HEK293T (cell line): Measurements from ENCODE around the gene PPP1R1B.

Source experiments
- CTCF ChIA-PET: fragments of 350-600 bp; formaldehyde crosslinking; extraction: SDS; loops from one replicate; lab custom pipeline; 2021; ENCODE audit warnings: antibody characterized with exemption, inconsistent platforms; lab: Yijun Ruan, JAX
- POLR2A ChIA-PET: fragments of 350-600 bp; formaldehyde crosslinking; extraction: SDS; loops from one replicate; lab custom pipeline; 2020; ENCODE audit warnings: antibody characterized with exemption, inconsistent platforms; lab: Yijun Ruan, JAX
- DNase-seq: peaks from one replicate; pipeline ENCODE4 v3.0.0; 2012; ENCODE audit warnings: mixed read lengths; ENCODE audit errors: extremely low spot score
- ARNT ChIP-seq: fragments of 450-650 bp; IDR thresholded peaks from 2 replicates; pipeline ENCODE4 v1.6.1; 2017; ENCODE audit warnings: mild to moderate bottlenecking
- BHLHE40 ChIP-seq: fragments of 450-650 bp; IDR thresholded peaks from 2 replicates; pipeline ENCODE4 v1.6.1; 2016; ENCODE audit warnings: mild to moderate bottlenecking, moderate library complexity, borderline replicate concordance
- CTBP1 ChIP-seq: fragments of 450-650 bp; IDR thresholded peaks from 2 replicates; pipeline ENCODE4 v1.6.1; 2016; ENCODE audit warnings: borderline replicate concordance
- ELF4 ChIP-seq: fragments of 450-650 bp; IDR thresholded peaks from 2 replicates; pipeline ENCODE4 v1.6.1; 2017; ENCODE audit warnings: antibody characterized with exemption
- FOXA1 ChIP-seq: fragments of 450-650 bp; IDR thresholded peaks from 2 replicates; pipeline ENCODE4 v1.6.1; 2016; ENCODE audit warnings: mild to moderate bottlenecking
- FOXK2 ChIP-seq: fragments of 450-650 bp; IDR thresholded peaks from 2 replicates; pipeline ENCODE4 v1.6.1; 2016; ENCODE audit warnings: mild to moderate bottlenecking
- FOXM1 ChIP-seq: fragments of 450-650 bp; IDR thresholded peaks from 2 replicates; pipeline ENCODE4 v1.6.1; 2017; ENCODE audit warnings: mild to moderate bottlenecking, borderline replicate concordance
- HDGF ChIP-seq: fragments of 450-650 bp; IDR thresholded peaks from 2 replicates; pipeline ENCODE4 v1.6.1; 2017; ENCODE audit warnings: antibody characterized with exemption, borderline replicate concordance
- L3MBTL2 ChIP-seq: fragments of 450-650 bp; conservative IDR thresholded peaks from 2 replicates; pipeline ENCODE4 v1.6.1; 2016; ENCODE audit warnings: mild to moderate bottlenecking
- LEF1 ChIP-seq: fragments of 450-650 bp; IDR thresholded peaks from 2 replicates; pipeline ENCODE4 v1.6.1; 2017; ENCODE audit warnings: mild to moderate bottlenecking, borderline replicate concordance
- NFRKB ChIP-seq: fragments of 450-650 bp; IDR thresholded peaks from 2 replicates; pipeline ENCODE4 v1.6.1; 2016; ENCODE audit warnings: mild to moderate bottlenecking, moderate library complexity
- SP1 ChIP-seq: fragments of 450-650 bp; IDR thresholded peaks from 2 replicates; pipeline ENCODE4 v1.6.1; 2017
- SUZ12 ChIP-seq: fragments of 450-650 bp; IDR thresholded peaks from 2 replicates; pipeline ENCODE4 v1.6.1; 2016; ENCODE audit warnings: mild to moderate bottlenecking
- TARDBP ChIP-seq: fragments of 450-650 bp; IDR thresholded peaks from 2 replicates; pipeline ENCODE4 v1.6.1; 2016
- ZNF384 ChIP-seq: fragments of 450-650 bp; IDR thresholded peaks from 2 replicates; pipeline ENCODE4 v1.6.1; 2016
- TF ChIP-seq, protein P1 (sequence below): fragments of 450-650 bp; IDR thresholded peaks from 2 replicates; pipeline ENCODE4 v1.6.1; 2016

PPP1R1B gene

DNA sequence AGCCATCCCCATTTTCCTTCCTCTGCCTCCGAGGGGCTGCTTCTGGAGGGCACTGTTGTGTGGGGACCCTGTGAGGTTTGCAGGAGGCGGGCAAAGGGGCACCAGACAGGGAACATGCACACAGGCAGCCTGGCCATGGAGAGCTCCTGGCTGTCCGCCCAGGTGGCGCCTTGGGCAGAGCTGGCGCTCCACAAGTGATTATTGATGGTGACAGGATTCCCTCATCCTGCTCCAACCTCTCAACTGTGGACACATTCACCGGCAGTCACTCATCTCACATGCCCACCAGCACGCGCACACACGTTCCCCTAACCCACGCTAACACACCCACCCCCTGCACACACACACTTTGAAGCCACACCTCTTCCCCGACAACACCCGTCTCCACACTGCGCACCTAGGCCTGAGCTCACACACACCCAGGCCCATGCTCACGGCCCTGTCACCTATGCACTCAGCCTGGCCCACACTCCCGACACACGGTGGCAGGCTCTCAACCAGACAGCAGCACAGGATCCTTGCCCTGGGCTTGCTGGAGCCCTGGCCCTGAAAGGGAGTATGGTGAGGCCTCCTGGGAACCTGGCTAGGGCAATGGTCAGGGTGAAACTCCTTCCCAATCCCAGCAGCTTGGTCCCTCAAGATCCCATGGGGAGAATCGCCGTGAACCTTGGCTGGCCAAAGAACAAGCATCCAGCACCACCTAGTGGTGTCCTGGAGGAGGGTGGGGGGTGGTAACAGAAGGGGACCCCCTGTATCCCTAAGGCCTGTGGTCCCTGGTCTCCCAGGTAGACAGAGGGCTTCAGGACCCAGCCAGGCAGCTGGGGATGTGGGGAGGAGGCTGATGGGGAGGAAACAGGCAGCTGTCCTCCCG lies 45.1 kb downstream of the PPP1R1B start:
- no peak for TF ChIP-seq SUZ12
- no peak for TF ChIP-seq FOXA1
- TF ChIP-seq HDGF, result no peak
- TF ChIP-seq LEF1, result no peak
- TF ChIP-seq FOXM1, result no peak
- no peak for TF ChIP-seq FOXK2
- TF ChIP-seq TARDBP, result no peak
- TF ChIP-seq CTBP1, result no peak
- no peak for TF ChIP-seq NFRKB
- TF ChIP-seq, protein P1, sequence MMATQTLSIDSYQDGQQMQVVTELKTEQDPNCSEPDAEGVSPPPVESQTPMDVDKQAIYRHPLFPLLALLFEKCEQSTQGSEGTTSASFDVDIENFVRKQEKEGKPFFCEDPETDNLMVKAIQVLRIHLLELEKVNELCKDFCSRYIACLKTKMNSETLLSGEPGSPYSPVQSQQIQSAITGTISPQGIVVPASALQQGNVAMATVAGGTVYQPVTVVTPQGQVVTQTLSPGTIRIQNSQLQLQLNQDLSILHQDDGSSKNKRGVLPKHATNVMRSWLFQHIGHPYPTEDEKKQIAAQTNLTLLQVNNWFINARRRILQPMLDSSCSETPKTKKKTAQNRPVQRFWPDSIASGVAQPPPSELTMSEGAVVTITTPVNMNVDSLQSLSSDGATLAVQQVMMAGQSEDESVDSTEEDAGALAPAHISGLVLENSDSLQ, result no peak
- no peak for TF ChIP-seq ZNF384
- TF ChIP-seq ELF4, result no peak
- TF ChIP-seq SP1, result no peak
- TF ChIP-seq L3MBTL2, result no peak
- no peak for TF ChIP-seq ARNT
- no peak for TF ChIP-seq BHLHE40
- no peak for DNase-seq
- ChIA-PET POLR2A (interaction anchor here (1.1 to 2.4 kb wide), 2 partner anchors 15 to 28 kb away, joined by 4 to 15 read pairs; partner anchors contain the start of genes ERBB2 and PGAP3), CTCF (interaction anchor here (0.5 to 6.1 kb wide), 10 partner anchors 13 to 186 kb away, joined by 3 to 77 read pairs (median 4); partner anchors contain the start of gene ERBB2)

DNA sequence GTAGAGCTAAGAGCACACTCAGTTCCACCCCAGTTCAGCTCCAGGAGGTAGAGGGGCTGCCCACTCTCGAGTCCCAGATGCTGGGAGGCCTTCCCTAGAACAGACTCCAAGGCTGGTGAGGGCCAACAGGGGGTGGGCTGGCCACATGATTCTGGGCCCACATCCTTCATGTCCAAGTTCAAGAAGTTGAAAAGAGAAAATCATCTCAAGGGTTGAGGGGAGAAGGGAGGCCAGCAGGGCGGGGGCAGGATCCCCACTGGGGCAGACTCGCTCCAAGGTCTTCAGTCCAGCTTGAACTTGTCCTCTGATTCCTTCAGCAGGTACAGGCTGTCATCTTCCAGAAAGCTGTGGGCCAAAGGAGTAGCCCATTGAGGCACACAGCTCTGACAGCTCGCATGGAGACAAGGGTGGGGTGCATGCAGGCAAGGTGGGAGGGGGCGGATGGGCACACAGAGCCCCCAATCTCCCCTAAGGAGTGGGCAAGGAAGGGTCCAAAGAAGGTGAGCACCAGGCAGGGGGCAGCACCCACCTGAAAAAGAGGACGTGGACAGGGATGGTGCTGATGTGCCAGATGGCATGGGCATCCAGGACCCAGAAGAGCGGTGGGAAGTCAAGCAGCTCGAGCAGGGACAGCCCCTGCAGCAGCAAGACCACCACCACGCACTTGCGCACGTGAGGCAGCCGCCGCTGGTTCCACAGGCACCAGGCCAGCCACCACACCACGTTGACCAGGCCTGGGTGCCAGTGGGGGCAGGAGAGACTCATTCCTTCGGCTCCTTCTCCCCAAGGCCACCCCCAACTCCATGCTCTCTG lies 46.0 kb downstream of the PPP1R1B start:
- DNase-seq, result no peak
- CTCF ChIA-PET, result interaction anchor here (0.8 to 6.1 kb wide), 4 partner anchors 19 to 83 kb away, joined by 3 to 77 read pairs (median 16); no protein-coding TSS in a partner anchor
- POLR2A ChIA-PET, result interaction anchor here (1.0 to 2.4 kb wide), 4 partner anchors 15 to 27 kb away, joined by 4 to 15 read pairs (median 8); partner anchors contain the start of genes ERBB2 and PGAP3
- TF ChIP-seq SP1, result no peak
- no peak for TF ChIP-seq TARDBP
- TF ChIP-seq L3MBTL2, result no peak
- no peak for TF ChIP-seq HDGF
- TF ChIP-seq ZNF384, result no peak
- no peak for TF ChIP-seq ELF4
- no peak for TF ChIP-seq ARNT
- TF ChIP-seq BHLHE40, result no peak
- TF ChIP-seq FOXA1, result no peak
- no peak for TF ChIP-seq CTBP1
- TF ChIP-seq SUZ12, result no peak
- no peak for TF ChIP-seq NFRKB
- TF ChIP-seq, protein P1, result no peak
- TF ChIP-seq FOXK2, result no peak
- TF ChIP-seq LEF1, result no peak
- TF ChIP-seq FOXM1, result no peak

DNA sequence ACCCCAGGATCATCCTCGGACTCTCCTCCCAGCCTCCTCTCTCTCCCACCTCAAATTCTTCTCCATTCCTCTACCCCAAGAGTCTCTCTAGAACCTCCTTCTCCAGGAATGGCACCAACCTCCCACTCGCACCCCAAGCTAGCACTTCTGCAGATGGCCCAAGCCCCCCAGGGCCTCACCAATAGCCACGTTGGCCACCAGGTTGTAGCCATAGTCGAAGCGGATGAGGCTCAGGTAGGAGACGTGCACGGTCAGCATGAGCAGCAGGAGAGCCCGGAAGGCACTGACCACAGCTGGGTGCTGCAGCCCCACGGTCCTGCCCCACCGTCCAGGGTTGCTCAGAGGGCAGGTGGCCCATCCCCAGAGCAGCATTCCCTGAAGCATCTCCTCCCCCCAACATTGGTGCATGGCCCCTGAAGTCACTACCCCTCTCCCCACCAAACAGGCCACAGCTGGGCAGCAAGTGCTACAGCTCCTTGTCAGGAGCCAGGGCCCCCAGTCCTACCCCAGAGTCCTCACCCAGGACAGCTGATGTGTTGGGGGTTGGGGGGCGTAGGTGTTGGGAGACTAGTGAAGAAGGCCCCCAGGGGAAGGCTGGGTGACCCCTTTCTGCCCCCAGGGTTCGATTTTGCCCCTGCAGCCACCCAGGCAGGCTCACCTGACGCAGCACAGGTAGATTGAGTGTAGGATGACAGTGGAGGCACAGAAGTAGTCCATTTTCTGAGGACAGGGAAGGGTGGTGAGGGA lies 46.8 kb downstream of the PPP1R1B start:
- POLR2A ChIA-PET, result interaction anchor here (1.0 to 2.3 kb wide), 2 partner anchors 15 to 26 kb away, joined by 4 to 12 read pairs; partner anchors contain the start of genes ERBB2 and PGAP3
- CTCF ChIA-PET, result interaction anchor here (1.3 to 6.1 kb wide), 2 partner anchors 19 to 51 kb away, joined by 3 to 77 read pairs; no protein-coding TSS in a partner anchor
- no peak for TF ChIP-seq SUZ12
- TF ChIP-seq NFRKB, result no peak
- no peak for TF ChIP-seq FOXA1
- no peak for TF ChIP-seq HDGF
- TF ChIP-seq L3MBTL2, result no peak
- TF ChIP-seq ARNT, result no peak
- no peak for TF ChIP-seq LEF1
- no peak for TF ChIP-seq BHLHE40
- TF ChIP-seq ZNF384, result no peak
- TF ChIP-seq, protein P1, result no peak
- TF ChIP-seq FOXK2, result no peak
- no peak for TF ChIP-seq FOXM1
- no peak for TF ChIP-seq TARDBP
- no peak for TF ChIP-seq ELF4
- TF ChIP-seq SP1, result no peak
- TF ChIP-seq CTBP1, result no peak
- no peak for DNase-seq

DNA sequence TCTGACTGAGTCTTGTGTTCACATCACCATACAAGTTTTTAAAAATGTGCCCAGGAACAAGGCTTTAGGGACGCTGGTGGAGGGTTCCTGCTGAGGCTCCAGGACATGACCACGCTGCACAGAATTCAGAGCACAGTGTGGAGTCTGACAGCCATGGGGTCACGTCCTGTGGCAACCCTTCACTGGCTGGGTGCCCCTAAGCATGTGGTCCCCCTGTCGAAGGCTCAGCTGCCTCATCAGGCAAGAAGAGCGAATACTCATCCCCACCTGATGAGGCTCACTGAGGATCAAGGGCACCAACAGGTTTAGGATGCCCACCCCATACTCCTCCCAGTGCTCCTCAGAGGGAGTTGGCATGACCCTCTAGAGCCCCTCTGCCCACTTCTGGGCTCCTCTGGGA lies 47.4 kb downstream of the PPP1R1B start:
- CTCF ChIA-PET, result interaction anchor here (0.6 to 6.1 kb wide), 4 partner anchors 19 to 437 kb away, joined by 3 to 77 read pairs (median 3); no protein-coding TSS in a partner anchor
- DNase-seq, result no peak
- no peak for TF ChIP-seq NFRKB
- no peak for TF ChIP-seq L3MBTL2
- TF ChIP-seq SP1, result no peak
- TF ChIP-seq ELF4, result no peak
- TF ChIP-seq FOXA1, result no peak
- TF ChIP-seq, protein P1, result no peak
- TF ChIP-seq LEF1, result no peak
- no peak for TF ChIP-seq TARDBP
- TF ChIP-seq CTBP1, result no peak
- TF ChIP-seq FOXM1, result no peak
- TF ChIP-seq ARNT, result no peak
- no peak for TF ChIP-seq BHLHE40
- POLR2A ChIA-PET, result interaction anchor here (2.3 kb wide), 1 partner anchor 14 kb away, joined by 12 read pairs; the partner anchor contains the start of gene PGAP3
